Loucy (cell line): ENCODE measurements around the gene MYO10.

Experiments used
- H2AFZ ChIP-seq: fragments of 200-600 bp; sonication (generic); 2 replicates; pipeline ENCODE4 v1.6.0; 2016; ENCODE audit warnings: antibody characterized with exemption, mild to moderate bottlenecking, low read length, moderate library complexity
- H3F3A ChIP-seq: fragments of 200-600 bp; 2 replicates; pipeline ENCODE4 v1.6.0; 2016; ENCODE audit warnings: antibody characterized with exemption, low read depth, mild to moderate bottlenecking
- H3K27me3 ChIP-seq: fragments of 200-600 bp; sonication (generic); 2 replicates; pipeline ENCODE4 v1.6.1; 2014; ENCODE audit warnings: low read length, mild to moderate bottlenecking; ENCODE audit not compliant: insufficient read depth, poor library complexity, severe bottlenecking
- H3K36me3 ChIP-seq: fragments of 200-600 bp; sonication (generic); 2 replicates; pipeline ENCODE4 v1.6.1; 2016; ENCODE audit warnings: low read length; ENCODE audit not compliant: insufficient read depth
- H3K4me1 ChIP-seq: fragments of 200-600 bp; sonication (generic); 2 replicates; pipeline ENCODE4 v1.5.1; 2014; ENCODE audit warnings: low read length, mild to moderate bottlenecking; ENCODE audit not compliant: insufficient read depth, poor library complexity, severe bottlenecking
- H3K4me2 ChIP-seq: fragments of 200-600 bp; sonication (generic); 2 replicates; pipeline ENCODE4 v1.6.0; 2014; ENCODE audit warnings: antibody characterized with exemption, low read length, low read depth, mild to moderate bottlenecking; ENCODE audit not compliant: poor library complexity, severe bottlenecking
- H3K4me3 ChIP-seq: fragments of 200-600 bp; sonication (generic); 2 replicates; pipeline ENCODE4 v1.5.1; 2014; ENCODE audit warnings: low read length, mild to moderate bottlenecking, mixed read lengths; ENCODE audit not compliant: poor library complexity, severe bottlenecking
- H3K79me2 ChIP-seq: fragments of 200-600 bp; sonication (generic); 2 replicates; pipeline ENCODE4 v1.6.1; 2014; ENCODE audit warnings: low read length; ENCODE audit not compliant: insufficient read depth
- H3K9ac ChIP-seq: fragments of 200-600 bp; sonication (generic); 2 replicates; pipeline ENCODE4 v1.6.0; 2014; ENCODE audit warnings: mild to moderate bottlenecking, low read depth, low read length, moderate library complexity; ENCODE audit not compliant: poor library complexity, severe bottlenecking
- H3K9me2 ChIP-seq: fragments of 200-600 bp; sonication (generic); replicated peaks from 2 replicates; pipeline ENCODE4 v1.6.1; 2016; ENCODE audit warnings: low read depth, low read length, mixed read lengths
- H3K9me3 ChIP-seq: fragments of 200-600 bp; sonication (generic); 2 replicates; pipeline ENCODE4 v1.6.1; 2014; ENCODE audit warnings: mild to moderate bottlenecking, antibody characterized with exemption, low read length, low read depth; ENCODE audit not compliant: insufficient read depth
- H4K20me1 ChIP-seq: fragments of 200-600 bp; sonication (generic); 2 replicates; pipeline ENCODE4 v1.6.0; 2014; ENCODE audit warnings: antibody characterized with exemption, low read length, mild to moderate bottlenecking; ENCODE audit not compliant: insufficient read depth, poor library complexity, severe bottlenecking
- EZH2phosphoT487 ChIP-seq: fragments of 200-600 bp; IDR thresholded peaks from 2 replicates; pipeline ENCODE4 v1.6.1; 2018; ENCODE audit warnings: antibody characterized with exemption, mild to moderate bottlenecking, moderate library complexity, borderline replicate concordance
- TF ChIP-seq, protein P1 (sequence below): fragments of 200-600 bp; sonication (generic); conservative IDR thresholded peaks from 2 replicates; pipeline ENCODE4 v1.5.1; 2014; ENCODE audit warnings: mild to moderate bottlenecking, antibody characterized with exemption, low read length

The MYO10 gene

DNA sequence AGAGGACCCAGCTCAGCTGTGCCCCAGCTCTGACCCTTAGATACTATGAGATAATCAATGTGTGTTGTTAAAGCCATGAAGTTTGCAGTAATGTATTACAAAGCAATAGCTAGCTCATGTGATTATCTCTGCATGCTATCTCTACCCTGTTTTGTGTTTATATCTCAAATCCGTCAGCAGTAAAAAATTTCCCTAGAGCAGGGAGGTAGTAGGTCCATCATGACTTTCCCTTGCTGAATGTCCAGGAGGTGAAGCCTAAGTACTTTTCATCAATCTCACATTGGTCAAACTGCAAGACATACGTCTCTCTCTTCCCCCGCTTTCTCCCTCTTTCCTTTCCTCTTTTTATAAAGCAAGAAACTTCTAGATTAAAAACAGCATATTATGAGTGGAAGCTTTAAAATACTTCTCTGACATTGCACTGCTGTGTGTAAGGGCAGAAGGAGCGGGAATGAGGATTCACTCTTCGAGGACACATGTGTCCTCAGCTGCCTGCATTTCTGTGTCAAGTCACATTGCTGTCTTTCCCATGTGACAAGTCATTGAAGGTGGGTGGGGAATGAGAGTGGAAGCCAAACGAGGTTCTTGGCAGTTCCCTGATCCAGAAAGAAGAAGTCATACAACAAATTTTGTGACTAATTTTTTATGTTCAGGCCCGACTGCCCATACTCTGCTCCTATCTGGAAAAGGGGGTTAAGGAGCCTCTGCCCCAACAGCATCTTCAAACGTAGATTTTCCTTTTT is 226.2 kb downstream of the MYO10 start:
- Histone ChIP-seq H3K27me3 (no peaks in the 10 kb centered on the region), H3K4me1 (no peaks in the 10 kb centered on the region), H3K4me2 (no peak overlapping the region), H2AFZ (no peak overlapping the region), H3K4me3 (no peak overlapping the region), H4K20me1 (no peaks in the 10 kb centered on the region), H3K36me3 (no peaks in the 10 kb centered on the region), H3K9me3 (no peaks in the 10 kb centered on the region), H3F3A (no peaks in the 10 kb centered on the region), H3K79me2 (no peaks in the 10 kb centered on the region), H3K9me2 (no peaks in the 10 kb centered on the region), H3K9ac (no peak overlapping the region)
- TF ChIP-seq, protein P1, sequence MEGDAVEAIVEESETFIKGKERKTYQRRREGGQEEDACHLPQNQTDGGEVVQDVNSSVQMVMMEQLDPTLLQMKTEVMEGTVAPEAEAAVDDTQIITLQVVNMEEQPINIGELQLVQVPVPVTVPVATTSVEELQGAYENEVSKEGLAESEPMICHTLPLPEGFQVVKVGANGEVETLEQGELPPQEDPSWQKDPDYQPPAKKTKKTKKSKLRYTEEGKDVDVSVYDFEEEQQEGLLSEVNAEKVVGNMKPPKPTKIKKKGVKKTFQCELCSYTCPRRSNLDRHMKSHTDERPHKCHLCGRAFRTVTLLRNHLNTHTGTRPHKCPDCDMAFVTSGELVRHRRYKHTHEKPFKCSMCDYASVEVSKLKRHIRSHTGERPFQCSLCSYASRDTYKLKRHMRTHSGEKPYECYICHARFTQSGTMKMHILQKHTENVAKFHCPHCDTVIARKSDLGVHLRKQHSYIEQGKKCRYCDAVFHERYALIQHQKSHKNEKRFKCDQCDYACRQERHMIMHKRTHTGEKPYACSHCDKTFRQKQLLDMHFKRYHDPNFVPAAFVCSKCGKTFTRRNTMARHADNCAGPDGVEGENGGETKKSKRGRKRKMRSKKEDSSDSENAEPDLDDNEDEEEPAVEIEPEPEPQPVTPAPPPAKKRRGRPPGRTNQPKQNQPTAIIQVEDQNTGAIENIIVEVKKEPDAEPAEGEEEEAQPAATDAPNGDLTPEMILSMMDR, result no peak
- TF ChIP-seq EZH2phosphoT487, result no peak

GRCh38 chr5:16707869-16708192 is 228.3 kb downstream of the MYO10 start:
- Histone ChIP-seq H3K27me3 (no peaks in the 10 kb centered on the region), H3K4me2 (no peak overlapping the region), H2AFZ (no peak overlapping the region), H3K9me3 (no peaks in the 10 kb centered on the region), H3K36me3 (no peaks in the 10 kb centered on the region), H3K4me3 (no peak overlapping the region), H3K4me1 (no peaks in the 10 kb centered on the region), H3K9me2 (no peaks in the 10 kb centered on the region), H3K9ac (no peak overlapping the region), H3F3A (no peaks in the 10 kb centered on the region), H4K20me1 (no peaks in the 10 kb centered on the region), H3K79me2 (no peaks in the 10 kb centered on the region)
- TF ChIP-seq, protein P1, result no peak
- TF ChIP-seq EZH2phosphoT487, result no peak

DNA sequence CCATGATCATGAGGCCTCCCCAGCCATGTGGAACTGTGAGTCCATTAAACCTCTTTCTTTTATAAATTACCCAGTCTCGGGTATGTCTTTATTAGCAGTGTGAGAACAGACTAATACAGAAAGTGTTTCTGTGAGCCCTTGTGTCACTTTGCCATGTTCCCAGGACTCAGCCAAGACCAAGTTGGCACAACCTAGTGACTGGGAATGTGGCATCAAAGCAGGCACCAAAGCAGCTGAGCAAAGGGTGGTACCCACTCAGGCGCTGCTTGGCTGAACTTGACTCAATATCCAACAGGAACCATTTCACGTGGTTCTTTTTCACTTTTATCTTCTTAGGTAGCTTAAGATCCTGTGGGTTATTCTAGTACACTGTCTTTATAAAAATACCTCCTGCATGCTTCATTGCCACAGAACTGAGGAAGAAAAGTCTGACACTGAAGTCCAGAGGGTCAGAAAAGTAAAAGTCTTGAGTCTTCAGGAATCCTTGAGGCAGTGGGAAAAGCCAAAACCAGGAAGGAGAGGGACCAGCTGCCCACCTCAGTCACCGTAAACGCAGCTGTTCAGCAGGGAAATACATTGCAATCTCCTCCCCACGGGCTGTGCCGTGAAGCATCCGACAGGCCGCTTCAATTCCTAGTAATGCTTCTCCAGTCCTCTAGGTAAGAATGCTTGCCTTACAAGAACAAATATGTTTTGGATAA is 228.8 kb downstream of the MYO10 start:
- Histone ChIP-seq H3K4me2 (no peak overlapping the region), H3K9me3 (no peaks in the 10 kb centered on the region), H3K9ac (no peak overlapping the region), H3K36me3 (no peaks in the 10 kb centered on the region), H3K27me3 (no peaks in the 10 kb centered on the region), H2AFZ (no peak overlapping the region), H3K4me1 (no peaks in the 10 kb centered on the region), H3K4me3 (no peak overlapping the region), H4K20me1 (no peaks in the 10 kb centered on the region), H3K9me2 (no peaks in the 10 kb centered on the region), H3K79me2 (no peaks in the 10 kb centered on the region), H3F3A (no peaks in the 10 kb centered on the region)
- TF ChIP-seq, protein P1, result no peak
- TF ChIP-seq EZH2phosphoT487, result no peak
